HG03045 (cell line): ENCODE data around the gene DPYD.
"Not testable (repeated sequence)": the region's sequence is repeated elsewhere in the genome, so short reads cannot be mapped to it uniquely, and the experiment has no call there.

Experiments
- ATAC-seq: cut with Tn5 transposase; IDR thresholded peaks from one replicate; pipeline ENCODE4 v1.9.1; 2021; ENCODE audit warnings: mild to moderate bottlenecking, moderate library complexity; ENCODE audit not compliant: unreplicated experiment

Gene DPYD

DNA sequence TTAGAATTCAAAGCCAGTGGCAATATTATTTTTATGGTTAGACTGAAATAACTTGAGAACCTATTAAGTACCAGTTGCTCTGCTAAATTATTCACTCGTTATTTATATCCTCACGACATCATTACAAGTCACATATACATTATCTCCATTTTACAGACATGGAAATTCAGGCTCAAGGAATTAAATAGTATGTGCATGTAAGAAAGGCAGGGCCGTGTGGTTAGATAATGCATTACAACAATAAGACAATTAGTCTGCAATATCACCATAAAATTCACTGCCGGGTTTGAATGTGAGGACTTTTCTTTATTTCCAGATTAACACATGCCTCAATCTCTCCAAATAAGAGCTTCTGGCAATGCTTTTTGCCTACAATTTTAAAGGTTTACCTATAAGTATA lies 675.8 kb downstream of the DPYD start:
- ATAC-seq, result no peak

DNA sequence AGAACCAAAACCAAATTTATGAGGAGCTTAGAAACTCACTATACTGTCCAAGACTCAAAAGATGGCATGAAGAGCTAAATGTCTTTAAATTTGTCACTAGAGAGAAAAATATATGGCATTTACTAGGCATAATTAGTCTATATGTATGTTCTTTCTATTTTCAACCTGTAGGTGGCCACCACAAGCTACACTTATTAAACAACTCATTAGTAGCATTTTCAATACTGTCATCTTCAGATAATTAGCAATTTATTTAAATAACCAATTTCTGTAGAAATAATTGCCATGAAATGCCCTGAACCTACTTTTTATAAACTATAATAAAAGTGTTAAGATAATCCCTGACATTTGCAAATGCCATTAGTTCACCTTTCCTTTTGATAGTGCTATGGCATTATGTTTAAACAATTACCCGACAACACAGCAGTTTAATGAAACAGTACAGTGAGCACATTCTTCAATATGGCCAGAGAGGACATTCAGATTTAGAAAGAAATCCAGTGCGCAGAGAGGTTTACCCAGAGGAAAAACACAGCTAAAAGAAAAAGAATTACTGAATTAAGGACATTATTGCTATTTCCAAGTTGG lies 676.8 kb downstream of the DPYD start:
- no peak for ATAC-seq

DNA sequence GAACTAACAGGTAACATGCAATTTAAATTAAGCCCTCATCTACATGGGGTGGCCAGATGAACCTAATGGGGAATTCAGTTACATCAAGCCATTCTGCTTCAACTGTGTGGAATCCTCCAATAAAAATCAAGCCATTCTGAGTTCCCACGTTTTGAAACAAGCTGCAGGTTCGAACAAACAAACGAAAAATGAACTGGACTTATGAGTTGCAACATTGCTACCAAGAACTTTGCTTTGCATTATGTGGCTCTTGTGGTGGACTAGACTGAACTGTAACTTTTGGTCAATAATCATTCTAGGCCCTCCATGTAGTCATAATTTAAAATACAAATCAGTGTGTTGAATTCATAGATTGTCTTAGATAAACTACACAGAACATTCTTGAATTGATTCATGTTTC lies 682.0 kb downstream of the DPYD start:
- ATAC-seq, result no peak

DNA sequence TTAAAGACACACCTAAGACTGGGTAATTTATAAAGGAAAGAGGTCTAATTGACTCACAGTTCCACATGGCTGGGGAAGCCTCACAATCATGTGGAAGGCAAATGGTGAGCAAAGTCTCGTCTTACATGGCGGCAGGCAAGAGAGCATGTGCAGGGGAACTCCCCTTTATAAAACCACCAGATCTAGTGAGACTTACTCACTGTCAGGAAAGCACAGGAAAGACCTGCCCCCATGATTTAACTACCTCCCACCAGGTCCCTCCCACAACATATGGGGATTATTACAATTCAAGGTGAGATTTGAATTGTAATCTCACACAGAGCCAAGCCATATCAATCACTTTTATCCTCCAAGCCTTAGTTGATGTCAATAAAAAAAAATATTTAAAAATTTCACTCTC lies 689.5 kb downstream of the DPYD start:
- not testable (repeated sequence) for ATAC-seq

DNA sequence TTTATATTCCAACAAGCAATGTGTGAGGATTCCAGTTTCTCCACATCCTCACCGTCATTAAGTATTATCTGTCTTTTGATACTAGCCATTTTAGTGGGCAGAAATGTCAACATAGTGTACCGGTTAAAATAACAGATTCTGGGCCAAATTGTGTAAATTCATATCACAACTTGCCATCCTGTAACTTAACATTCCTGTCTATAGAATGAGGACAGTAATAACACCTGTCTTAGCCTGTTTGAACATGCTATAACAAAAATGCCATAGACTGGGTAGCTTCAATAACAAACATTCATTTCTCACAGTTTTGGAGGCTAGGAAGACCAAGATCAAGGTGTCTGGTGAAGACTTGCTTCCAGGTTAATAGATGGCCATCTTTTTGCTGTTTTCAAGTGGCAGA lies 708.2 kb downstream of the DPYD start:
- ATAC-seq, result no peak

DNA sequence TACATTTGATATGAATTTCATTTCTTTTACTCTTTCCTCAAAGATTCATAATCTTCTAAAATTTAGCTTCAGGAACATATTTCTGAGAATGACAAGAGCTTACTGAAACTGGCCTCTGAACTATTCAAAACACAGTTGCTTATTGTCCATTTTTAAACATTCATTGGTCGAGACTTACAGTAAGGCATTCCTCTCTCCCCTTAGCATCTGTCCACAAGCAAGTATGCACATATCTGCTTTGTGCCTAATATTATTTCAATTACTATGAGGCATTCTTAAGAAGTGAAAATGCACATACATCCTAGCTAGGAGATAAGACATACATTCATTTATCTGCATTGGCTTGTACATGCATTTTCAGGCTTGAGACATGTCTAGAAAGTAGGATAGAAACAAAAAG lies 710.5 kb downstream of the DPYD start:
- no peak for ATAC-seq

DNA sequence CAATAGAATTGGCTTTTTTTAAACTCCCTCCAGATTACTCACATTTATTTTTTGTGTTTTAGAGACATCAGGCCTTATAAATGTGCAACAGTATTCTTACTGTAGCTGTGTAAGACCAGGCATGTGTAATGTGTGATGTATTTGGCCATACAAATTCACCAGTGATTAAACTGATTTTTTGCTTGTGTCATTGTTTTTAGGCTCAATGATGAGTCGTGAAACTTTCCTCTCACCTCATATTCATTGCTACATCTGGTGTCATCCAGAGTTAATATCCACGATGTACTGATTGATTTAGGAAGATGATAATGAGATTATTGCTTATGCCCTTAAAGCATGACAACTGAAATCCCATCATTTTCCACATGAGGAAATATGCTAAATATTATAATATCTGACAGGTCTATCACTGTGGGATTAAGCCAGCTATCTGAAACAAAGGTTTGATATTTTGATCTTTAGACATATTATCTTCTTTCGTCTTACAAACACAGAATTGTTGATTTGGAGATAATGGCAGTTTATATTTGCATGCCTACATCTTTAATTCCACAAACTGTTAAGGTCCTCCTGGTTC lies 711.4 kb downstream of the DPYD start:
- ATAC-seq, result no peak

DNA sequence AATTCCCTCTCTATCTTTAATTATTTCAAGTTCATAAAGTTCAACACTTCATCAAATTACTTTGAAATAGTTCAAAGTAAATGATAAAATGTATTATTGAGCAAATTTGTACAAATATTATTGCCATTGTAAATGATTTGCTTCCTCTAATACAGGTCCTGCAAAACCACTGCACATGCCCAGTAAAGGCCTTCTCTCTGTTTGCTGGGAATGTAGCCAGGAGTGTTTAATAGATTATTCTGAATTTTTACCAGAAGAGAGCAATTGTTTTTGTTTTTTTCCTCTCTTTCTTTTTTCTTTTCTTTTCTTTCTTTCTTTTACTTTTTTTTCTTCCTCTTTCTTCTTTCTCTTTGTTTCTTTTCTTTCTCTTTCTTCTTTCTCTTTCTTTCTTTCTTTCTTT lies 713.0 kb downstream of the DPYD start:
- ATAC-seq, result no peak

DNA sequence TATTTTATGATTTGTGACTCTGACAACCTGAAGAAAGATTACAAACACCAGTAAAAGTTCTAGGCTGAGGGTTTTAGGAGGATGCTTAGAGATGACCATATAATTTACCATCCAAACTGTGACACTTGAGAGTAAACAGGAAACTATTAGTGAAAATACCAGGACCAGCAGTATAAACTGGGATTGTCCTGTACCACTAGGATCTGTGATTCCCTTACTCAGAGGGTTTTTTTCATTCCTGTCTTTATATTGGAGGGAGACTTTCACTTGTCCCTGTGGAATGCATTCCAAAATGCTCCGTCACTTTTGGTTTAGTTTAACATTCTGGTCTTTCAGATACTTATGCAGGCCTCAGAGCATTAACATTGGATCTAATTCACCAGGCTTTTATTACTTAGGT lies 716.4 kb downstream of the DPYD start:
- ATAC-seq, result no peak

DNA sequence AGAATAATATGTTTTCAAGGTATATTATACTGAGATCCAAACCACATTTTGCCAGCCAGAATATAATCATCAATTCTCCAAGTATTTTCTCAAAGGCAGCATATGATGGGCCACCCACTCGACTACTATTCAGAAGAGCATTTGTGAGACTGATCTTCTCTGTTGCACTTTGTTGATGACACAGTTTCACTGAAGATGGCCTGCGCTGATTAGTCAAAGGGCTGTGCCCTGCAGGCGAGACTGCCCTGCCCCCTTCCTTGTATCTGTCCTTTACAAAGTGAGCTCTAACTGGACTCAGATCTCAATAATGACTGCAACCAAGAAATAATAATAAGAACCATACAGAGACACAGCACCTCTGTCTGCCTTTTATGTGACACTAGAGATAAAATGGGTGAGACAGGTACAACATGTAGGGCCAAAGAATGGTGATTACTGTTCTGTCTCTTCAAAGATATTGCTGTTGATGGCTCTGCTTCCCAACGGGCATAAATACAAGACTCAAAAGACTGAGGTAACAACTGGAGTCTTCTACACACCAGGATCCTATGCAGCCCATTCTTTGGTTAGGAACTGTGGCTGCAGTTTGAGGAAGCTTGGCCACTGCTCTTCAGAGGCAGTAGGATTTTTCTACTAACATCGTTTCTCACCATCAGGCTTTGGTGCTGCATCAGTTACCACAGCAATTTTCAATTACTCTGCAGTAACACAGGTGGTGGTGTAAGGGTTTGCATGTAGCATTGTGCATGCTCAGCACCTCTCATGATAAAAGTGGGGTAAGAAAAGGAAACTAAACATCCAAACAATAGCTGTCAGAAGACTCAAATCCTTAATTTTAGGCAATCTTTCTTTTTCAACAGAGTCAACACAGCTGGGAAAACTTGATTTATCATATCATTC lies 718.1 kb downstream of the DPYD start:
- no peak for ATAC-seq

DNA sequence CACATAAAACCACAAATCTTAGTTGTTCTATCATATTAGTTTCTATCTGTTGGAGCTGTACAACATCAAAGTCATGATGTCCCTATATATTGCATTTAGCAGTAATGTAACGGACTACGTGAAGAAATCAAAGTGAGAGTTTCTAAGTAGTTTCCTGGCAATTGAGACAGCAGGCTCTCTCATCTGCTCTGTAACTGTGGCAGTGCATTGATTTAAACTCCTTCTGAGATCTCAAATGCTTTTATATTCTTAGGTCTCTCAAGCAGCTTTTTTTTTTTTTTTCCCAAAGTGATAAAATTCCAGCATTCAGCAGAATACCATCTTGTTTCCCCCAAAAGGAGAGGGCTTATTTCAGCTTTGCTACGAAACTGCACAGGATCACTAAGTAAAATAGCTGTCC lies 719.2 kb downstream of the DPYD start:
- ATAC-seq, result no peak

DNA sequence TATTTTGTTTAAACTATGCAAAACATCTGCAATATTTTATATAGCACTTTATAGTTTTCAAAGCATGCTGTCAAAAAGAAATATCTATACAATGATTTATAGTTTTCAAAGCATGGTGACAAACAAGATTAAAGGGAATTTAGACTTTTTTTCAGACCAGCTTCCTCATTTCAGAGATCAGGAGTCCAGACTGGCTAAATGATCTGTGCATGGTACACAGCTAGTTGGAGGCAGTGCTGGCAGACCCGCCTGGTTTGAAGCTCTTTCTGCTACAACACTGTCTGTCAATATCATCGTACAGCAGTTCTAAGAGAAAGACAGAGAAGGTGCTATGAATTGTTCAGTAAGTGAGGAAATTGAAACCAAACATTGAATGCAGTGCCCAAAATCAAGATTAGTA lies 720.2 kb downstream of the DPYD start:
- no peak for ATAC-seq

DNA sequence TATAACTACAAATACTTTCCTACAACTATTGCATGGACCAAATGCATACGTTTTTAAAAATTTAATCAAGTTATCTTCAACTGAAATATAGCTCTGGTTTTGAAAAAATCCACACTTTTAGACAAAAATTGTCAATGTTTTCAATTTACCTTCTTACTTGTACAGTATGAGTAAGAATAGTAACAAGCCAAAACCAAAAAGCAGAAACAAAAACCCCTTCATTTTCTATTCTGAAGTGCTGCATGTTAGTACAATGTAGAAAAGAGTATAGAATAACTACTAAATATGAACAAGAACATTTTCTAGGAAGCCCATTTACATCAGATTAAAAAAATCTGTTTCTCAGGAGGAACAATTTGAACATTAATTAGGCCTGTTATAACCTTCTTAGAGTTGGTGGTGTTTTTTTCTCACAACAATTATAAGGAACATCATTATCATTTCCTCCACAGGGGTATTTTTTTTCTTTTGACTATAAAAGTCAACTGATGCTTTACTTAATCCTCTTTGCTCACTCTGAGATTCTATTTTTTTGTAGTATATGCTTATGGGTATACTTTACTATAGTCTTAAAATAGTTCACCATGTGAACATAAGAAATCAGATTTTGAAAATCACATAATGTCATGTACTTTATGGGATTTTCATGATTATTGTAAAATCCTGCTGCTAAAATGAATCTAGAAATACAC lies 723.9 kb downstream of the DPYD start:
- ATAC-seq, result no peak

DNA sequence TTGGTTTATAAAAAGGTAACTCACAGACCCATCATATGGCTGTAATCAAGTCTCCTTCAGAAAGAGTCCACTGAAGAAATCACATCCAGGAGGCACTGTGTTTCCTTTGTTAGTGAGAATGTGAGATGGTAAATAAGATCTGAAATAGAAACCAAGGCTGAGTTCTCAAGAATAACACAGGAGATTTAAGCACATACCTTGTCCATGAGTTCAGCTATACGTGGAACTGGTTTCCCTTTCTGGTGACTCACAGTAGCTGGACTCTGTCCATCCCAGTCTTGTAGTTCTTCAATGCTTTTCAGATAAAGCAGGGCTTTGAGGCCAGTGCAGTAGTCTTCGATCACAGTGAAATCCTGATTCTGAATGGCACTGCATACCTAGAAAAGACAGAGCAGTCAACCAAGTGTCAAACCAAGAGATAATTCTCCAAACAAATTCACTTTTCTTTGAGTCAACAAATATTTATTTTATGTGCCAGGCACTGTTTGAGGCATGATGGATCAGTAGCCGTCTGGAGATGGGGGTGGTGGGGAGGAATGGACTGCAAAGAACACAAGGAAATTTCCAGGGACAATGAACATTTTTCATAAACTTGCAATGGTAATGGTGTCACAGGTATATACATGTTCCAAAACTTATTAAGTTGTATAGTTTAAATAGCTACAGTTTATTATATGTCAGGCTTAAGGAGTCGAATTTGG lies 727.8 kb downstream of the DPYD start:
- no peak for ATAC-seq

DNA sequence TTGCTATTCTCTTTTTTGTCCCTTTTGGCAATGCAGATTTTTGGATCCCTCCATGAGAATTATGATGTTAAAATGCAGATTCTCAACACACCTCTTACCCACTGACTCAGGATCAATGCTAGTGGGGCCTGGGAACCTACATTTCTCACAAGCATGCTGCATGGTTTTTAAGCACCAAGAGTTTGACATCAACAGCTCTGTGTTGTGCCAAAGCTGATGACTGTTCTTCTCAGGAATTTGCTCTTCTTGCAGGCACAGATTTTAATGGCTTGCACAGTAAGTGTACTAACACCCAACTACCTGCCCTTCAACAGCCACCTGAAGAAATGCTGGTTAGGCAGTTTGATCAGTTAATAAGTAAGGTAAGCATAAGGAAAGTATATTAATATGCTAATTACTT lies 730.5 kb downstream of the DPYD start:
- ATAC-seq, result no peak

DNA sequence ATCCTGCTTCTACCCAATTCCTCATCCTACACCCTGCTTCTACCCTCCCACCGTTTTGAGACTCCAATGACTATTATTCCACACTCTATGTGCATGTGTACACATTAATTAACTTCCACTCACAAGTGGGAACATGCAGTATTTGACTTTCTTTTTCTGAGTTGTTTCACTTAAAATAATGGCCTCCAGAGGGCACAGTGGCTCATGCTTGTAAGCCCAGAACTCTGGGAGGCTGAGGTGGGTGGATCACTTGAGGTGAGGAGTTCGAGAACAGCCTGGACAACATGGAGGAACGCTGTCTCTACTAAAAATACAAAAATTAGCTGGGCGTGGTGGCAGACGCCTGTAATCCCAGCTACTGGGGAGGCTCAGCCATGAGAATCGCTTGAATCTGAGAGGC lies 734.5 kb downstream of the DPYD start:
- no peak for ATAC-seq

DNA sequence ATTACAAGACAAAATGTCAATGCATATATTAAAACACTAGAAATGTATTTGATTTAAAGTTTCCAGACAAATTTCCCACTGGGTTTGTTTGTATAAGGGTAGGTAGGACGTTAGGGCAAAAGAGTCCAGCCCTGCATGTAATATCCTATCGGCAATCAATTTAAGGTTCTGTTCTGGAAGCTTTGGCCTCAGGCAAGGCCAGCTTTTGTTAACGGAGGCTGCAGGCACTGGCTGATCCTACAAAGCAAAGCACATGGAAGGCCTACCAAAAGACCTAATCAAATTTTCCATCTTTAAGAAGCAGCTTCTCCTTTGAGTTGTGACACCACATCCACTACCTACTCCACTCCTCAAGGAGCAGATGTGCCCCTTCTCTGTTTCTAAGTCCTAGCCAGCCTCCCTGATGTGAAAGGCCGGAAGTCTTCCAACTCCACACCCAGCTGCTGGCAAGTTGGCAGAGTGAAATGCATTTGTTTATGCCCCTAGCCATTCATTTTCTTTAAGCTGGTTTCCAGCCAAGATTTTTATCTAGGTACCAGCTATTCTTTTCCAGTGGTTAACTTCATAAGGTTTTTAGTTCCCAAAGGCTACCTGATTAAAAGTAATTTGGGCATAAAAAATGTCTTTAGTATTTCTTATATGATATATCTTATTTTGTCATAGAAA lies 746.7 kb downstream of the DPYD start:
- ATAC-seq, result no peak

DNA sequence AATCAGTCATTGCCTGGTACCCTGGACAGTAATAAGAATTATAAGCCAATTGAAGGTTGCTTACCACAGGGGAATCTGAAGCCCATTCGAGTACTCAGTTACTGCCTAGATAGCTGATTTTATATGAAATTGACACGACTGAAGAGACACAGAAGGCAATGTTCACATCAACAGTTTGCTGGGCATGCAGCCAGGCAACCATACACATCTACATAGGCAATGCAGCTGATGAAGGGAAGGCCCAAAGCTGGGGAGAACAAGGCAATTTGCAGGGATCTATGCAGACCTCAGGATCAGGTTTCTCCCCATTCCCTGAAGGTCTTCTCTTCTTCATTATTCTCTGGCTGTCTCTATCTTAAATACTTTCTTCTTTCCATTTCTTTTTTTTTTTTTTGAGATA lies 750.5 kb downstream of the DPYD start:
- no peak for ATAC-seq

DNA sequence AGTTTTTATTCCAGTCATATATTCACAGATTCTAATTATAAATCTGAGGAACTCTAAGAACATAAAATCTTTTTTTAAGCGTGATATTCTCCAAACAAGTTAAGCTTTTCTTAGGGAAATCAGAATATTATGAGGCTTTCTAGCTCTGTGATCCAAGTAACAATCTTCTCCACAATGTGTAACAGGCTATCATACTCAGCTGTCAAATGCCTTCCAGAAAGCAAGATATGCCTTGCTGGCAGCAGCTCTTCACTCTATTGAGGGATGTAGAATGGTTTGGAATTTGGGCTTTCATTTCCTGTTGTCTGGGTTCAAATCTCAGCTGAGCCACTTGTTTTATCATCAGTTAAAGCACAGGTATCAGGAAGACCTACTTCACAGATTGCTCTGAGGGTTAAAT lies 752.8 kb downstream of the DPYD start:
- ATAC-seq, result no peak

DNA sequence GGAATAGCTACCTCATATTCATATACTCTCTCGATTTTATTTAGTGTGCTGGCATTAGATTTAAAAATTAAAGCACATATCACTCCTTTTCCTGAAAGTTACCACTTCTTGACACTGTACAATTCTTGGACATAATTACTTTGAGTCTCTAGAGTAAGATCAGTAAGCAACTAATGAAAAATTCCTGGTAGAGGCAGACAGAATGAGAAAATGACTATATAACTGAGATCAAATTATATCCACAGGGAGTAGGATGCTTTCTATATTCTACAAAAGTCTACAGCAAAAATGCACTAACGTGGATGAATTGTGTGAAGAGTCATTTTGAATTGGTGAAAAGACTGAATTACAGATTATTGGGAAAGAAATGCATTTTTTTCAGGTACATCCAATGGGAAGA lies 753.6 kb downstream of the DPYD start:
- no peak for ATAC-seq

DNA sequence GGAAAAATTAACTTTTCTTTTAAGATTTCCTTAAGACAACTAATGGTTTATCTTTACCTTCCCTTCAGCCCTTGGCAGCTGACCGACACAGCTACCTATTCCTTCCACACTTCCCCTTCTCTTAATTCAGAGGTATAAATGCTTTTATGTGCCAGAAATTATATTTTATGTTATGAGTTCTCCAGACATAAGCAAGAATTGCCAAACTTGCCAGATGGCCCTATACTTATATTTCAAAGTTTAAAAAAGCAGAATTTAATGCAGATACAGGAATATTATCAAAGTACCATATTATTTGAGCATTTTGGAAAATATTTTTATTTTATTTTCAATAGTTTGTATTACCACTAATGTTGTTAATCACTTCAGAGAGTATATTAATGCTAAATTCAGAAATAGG lies 754.2 kb downstream of the DPYD start:
- ATAC-seq, result no peak
